ENCODE results near the gene KIRREL3.

The KIRREL3 gene

DNA sequence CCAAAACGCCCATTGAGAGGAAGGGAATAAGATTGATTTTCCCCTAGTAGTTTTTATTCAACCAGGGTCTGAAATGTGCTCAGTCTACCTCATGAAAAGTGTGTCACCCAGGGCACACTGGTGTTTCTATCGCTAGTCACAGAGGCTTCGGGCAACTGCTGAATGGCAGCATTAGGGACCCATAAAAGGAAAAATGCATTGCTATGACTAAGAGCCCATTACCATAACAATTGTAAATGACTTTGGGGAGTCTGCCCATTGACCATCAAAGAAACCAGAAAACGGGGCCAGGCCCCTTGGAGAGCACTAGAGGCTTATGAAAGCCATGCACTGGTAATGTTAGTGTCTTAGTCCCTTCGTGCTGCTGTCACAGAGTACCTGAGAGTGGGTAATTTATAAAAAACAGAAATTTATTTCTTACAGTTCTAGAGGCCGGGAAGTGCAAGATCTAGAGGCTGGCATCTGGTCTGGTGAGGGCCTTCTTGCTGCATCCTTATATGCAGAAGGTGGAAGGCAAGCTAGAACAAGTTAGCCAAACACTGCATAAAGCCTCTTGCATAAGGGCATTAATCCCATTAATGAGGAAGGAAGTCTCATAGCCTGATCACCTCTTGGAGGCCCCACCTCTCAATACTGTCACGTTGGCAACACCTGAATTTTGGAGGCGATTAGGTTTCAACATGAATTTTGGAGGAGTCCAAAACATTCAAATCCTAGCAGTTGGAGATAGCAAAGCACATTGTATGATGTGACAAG lies 338.4 kb downstream of the KIRREL3 start:
- no peaks in the 10 kb centered on the region for H3K36me3 ChIP-seq
- peaks cover under 1% of the 10 kb centered on the region for H3K27me3 ChIP-seq
- H3K27ac ChIP-seq, result no peak overlapping the region
- H3K9me3 ChIP-seq, result no peaks in the 10 kb centered on the region
- no peak for TF ChIP-seq CTCF (IDR thresholded peaks at IDR 0.05)
- H3K4me3 ChIP-seq (ENCODE audit: low read depth in 1 of 2, low read length in 1 of 2), result no peak overlapping the region
- no peaks in the 10 kb centered on the region for H3K4me1 ChIP-seq (ENCODE audit: control insufficient read depth in 1 of 2, insufficient read depth in 1 of 2, low read depth in 1 of 2, low read length in 1 of 2)

DNA sequence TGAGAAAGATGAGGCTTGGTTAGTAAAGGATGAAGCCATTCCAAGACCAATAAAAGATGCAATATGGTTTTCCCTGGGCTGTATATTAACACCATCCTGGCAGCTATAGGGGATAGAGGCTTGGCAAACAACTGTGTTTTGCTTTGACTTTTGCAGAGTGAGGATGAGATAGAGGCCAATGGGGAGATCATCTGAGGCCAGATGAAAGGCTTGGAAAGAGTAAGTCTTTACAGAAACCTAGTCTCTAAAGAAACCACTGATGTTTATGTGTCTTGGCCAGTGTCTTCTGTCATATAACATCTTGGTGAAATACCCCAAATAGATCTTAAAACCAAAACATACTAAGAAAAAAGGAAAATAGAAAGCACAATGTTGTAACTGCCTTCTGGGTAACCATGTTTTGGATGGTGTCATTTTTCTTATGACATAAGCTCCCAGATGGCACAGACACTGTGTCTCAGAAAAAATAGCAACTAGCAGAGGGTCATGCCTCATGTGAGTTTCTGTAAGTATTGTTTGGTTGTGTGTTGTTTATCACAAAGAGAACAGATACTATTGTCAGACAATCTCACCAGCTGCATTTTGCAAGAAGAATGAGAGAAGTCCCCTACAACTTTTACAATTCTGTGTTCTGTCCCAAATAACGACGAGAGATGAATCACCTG lies 339.7 kb downstream of the KIRREL3 start:
- H3K27ac ChIP-seq, result no peak overlapping the region
- no peak for TF ChIP-seq CTCF (IDR thresholded peaks at IDR 0.05)
- H3K4me1 ChIP-seq (ENCODE audit: control insufficient read depth in 1 of 2, insufficient read depth in 1 of 2, low read depth in 1 of 2, low read length in 1 of 2), result no peaks in the 10 kb centered on the region
- H3K36me3 ChIP-seq, result no peaks in the 10 kb centered on the region
- H3K4me3 ChIP-seq (ENCODE audit: low read depth in 1 of 2, low read length in 1 of 2), result no peak overlapping the region
- H3K9me3 ChIP-seq, result no peaks in the 10 kb centered on the region
- H3K27me3 ChIP-seq, result no peaks in the 10 kb centered on the region

DNA sequence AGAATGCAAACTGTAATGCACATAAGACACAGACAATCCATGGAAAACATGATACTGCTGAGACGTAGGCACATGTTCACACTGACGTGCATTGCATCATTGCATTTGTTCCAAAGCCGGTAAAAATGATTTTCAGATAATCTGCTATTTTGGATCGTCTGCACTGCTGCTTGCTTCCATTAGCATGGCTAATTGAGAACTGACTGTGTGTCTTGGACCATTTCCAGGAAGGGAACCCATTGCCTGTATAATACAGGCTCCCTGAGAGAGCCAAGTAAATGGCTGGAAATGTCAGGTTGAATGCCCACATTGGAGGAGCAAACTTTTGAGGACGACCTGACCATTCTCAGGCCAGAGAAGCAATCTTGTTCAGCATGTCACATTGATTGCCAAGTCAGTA lies 340.2 kb downstream of the KIRREL3 start:
- H3K27me3 ChIP-seq, result no peaks in the 10 kb centered on the region
- no peak for TF ChIP-seq CTCF (IDR thresholded peaks at IDR 0.05)
- H3K36me3 ChIP-seq, result no peaks in the 10 kb centered on the region
- H3K4me1 ChIP-seq (ENCODE audit: control insufficient read depth in 1 of 2, insufficient read depth in 1 of 2, low read depth in 1 of 2, low read length in 1 of 2), result no peaks in the 10 kb centered on the region
- H3K9me3 ChIP-seq, result no peaks in the 10 kb centered on the region
- no peak overlapping the region for H3K4me3 ChIP-seq (ENCODE audit: low read depth in 1 of 2, low read length in 1 of 2)
- no peak overlapping the region for H3K27ac ChIP-seq

GRCh38 chr11:126658306-126659056 lies 342.1 kb downstream of the KIRREL3 start:
- H3K27me3 ChIP-seq, result no peaks in the 10 kb centered on the region
- no peak overlapping the region for H3K27ac ChIP-seq
- no peaks in the 10 kb centered on the region for H3K36me3 ChIP-seq
- H3K9me3 ChIP-seq, result no peaks in the 10 kb centered on the region
- H3K4me3 ChIP-seq (ENCODE audit: low read depth in 1 of 2, low read length in 1 of 2), result no peak overlapping the region
- TF ChIP-seq CTCF (IDR thresholded peaks at IDR 0.05), result no peak
- H3K4me1 ChIP-seq (ENCODE audit: control insufficient read depth in 1 of 2, insufficient read depth in 1 of 2, low read depth in 1 of 2, low read length in 1 of 2), result no peaks in the 10 kb centered on the region

DNA sequence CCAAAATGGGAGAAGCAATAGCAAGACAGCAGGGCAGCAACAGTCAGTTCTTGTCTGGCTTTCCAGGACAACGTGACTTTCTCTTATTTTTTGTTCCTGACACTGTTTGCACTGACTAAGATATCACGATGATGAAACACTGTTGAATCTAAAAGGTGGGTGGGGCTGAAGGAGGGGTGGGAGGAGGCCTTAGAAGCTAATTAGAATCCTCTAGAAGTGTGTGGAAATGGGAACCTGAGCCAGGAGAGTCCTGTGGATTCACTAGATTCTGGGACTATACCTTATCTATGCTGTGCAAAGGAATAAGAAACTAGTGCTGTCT lies 344.8 kb downstream of the KIRREL3 start:
- H3K27ac ChIP-seq, result no peak overlapping the region
- H3K4me3 ChIP-seq (ENCODE audit: low read depth in 1 of 2, low read length in 1 of 2), result no peak overlapping the region
- no peaks in the 10 kb centered on the region for H3K4me1 ChIP-seq (ENCODE audit: control insufficient read depth in 1 of 2, insufficient read depth in 1 of 2, low read depth in 1 of 2, low read length in 1 of 2)
- H3K9me3 ChIP-seq, result no peaks in the 10 kb centered on the region
- no peaks in the 10 kb centered on the region for H3K27me3 ChIP-seq
- H3K36me3 ChIP-seq, result no peaks in the 10 kb centered on the region
- no peak for TF ChIP-seq CTCF (IDR thresholded peaks at IDR 0.05)

Data from neutrophil (primary cell).